Stimulated activated CD8-positive, alpha-beta memory T cell treated with anti-CD3 and anti-CD28 coated beads, Interleukin-4, amount 100 ng/mL, for 24 hours (primary cell): ENCODE data around the gene AKAP12.

Experiments used
- DNase-seq: peaks from one replicate; pipeline ENCODE4 v3.0.0-alpha.2; 2020; ENCODE audit warnings: low read depth

Gene AKAP12

GRCh38 chr6:151240036-151240685, 394 bp downstream of the AKAP12 start:
- peak; percentile 11 for DNase-seq

- no peak for DNase-seq
Observed at GRCh38 chr6:151240791-151241642, 1.2 kb downstream of the AKAP12 start.

GRCh38 chr6:151241853-151242252, 2.1 kb downstream of the AKAP12 start:
- DNase-seq: no peak

- DNase-seq: no peak
Observed at GRCh38 chr6:151242420-151242861, 2.7 kb downstream of the AKAP12 start.

- no peak for DNase-seq
Observed at GRCh38 chr6:151243481-151243880, 3.7 kb downstream of the AKAP12 start.

GRCh38 chr6:151247490-151247889, 7.7 kb downstream of the AKAP12 start:
- DNase-seq: no peak

GRCh38 chr6:151248295-151248694, 8.5 kb downstream of the AKAP12 start:
- DNase-seq: no peak

GRCh38 chr6:151252634-151253033, 12.9 kb downstream of the AKAP12 start:
- no peak for DNase-seq

GRCh38 chr6:151254451-151255081, 14.8 kb downstream of the AKAP12 start:
- DNase-seq: no peak

- DNase-seq: no peak
Observed at GRCh38 chr6:151255811-151256210, 16.0 kb downstream of the AKAP12 start.

GRCh38 chr6:151257985-151258445, 18.2 kb downstream of the AKAP12 start:
- no peak for DNase-seq

- DNase-seq: no peak
Observed at GRCh38 chr6:151260205-151260604, 20.4 kb downstream of the AKAP12 start.

GRCh38 chr6:151263035-151263434, 23.3 kb downstream of the AKAP12 start:
- DNase-seq: no peak

GRCh38 chr6:151263967-151264366, 24.2 kb downstream of the AKAP12 start:
- DNase-seq: no peak

- DNase-seq: no peak
Observed at GRCh38 chr6:151265282-151265681, 25.5 kb downstream of the AKAP12 start.

GRCh38 chr6:151269321-151269995, 29.7 kb downstream of the AKAP12 start:
- DNase-seq: no peak

- DNase-seq: no peak
Observed at GRCh38 chr6:151275121-151275520, 35.4 kb downstream of the AKAP12 start.

- no peak for DNase-seq
Observed at GRCh38 chr6:151275566-151275965, 35.8 kb downstream of the AKAP12 start.

- no peak for DNase-seq
Observed at GRCh38 chr6:151276112-151276740, 36.5 kb downstream of the AKAP12 start.

- DNase-seq: no peak
Observed at GRCh38 chr6:151279891-151280290, 40.1 kb downstream of the AKAP12 start.

- no peak for DNase-seq
Observed at GRCh38 chr6:151280859-151281258, 41.1 kb downstream of the AKAP12 start.

GRCh38 chr6:151284012-151284411, 44.2 kb downstream of the AKAP12 start:
- DNase-seq: no peak
